Astrocyte (in vitro differentiated cells and primary cell): ENCODE data around the gene MAGED1. TPM values are rescaled to one million over a fixed set of nuclear protein-coding genes. Genes with fewer than 3 reads are reported as not detected.
"Not testable (repeated sequence)": the region's sequence is repeated elsewhere in the genome, so short reads cannot be mapped to it uniquely, and the experiment has no call there.

Experiments used
- DNase-seq: peaks from one replicate; pipeline ENCODE4 v3.0.0-alpha.2; 2010; ENCODE audit warnings: low read depth
- FAIRE-seq: peaks from 2 replicates; lab custom pipeline; 2011; peaks lifted over from hg19 to GRCh38; lab: Jason Lieb, UNC
- H2AFZ ChIP-seq: 2 replicates; pipeline ENCODE4 v1.6.0; 2012; ENCODE audit warnings: low read depth, low read length, inconsistent platforms
- H3K27ac ChIP-seq: 2 replicates; pipeline ENCODE4 v1.5.1; 2011; ENCODE audit warnings: low read depth, low read length, inconsistent platforms
- H3K27me3 ChIP-seq: 2 replicates; pipeline ENCODE4 v1.6.0; 2011; ENCODE audit warnings: low read length, inconsistent platforms; ENCODE audit not compliant: insufficient read depth
- H3K36me3 ChIP-seq: 2 replicates; pipeline ENCODE4 v1.5.1; 2011; ENCODE audit warnings: low read length, inconsistent platforms; ENCODE audit not compliant: insufficient read depth
- H3K4me1 ChIP-seq: 2 replicates; pipeline ENCODE4 v1.5.1; 2011; ENCODE audit warnings: low read length, inconsistent platforms; ENCODE audit not compliant: insufficient read depth
- H3K4me2 ChIP-seq: 2 replicates; pipeline ENCODE4 v1.6.0; 2012; ENCODE audit warnings: low read length, inconsistent platforms
- H3K4me3 ChIP-seq: 2 replicates; pipeline ENCODE4 v1.5.1; 2011; ENCODE audit warnings: low read depth, mild to moderate bottlenecking, low read length, inconsistent platforms; ENCODE audit not compliant: insufficient read depth
- H3K79me2 ChIP-seq: 2 replicates; pipeline ENCODE4 v1.6.0; 2012; ENCODE audit warnings: mild to moderate bottlenecking, low read length, inconsistent platforms; ENCODE audit not compliant: insufficient read depth
- H3K9ac ChIP-seq: 2 replicates; pipeline ENCODE4 v1.6.0; 2012; ENCODE audit warnings: mild to moderate bottlenecking, low read length, inconsistent platforms
- H3K9me3 ChIP-seq: 2 replicates; pipeline ENCODE4 v1.5.1; 2012; ENCODE audit warnings: low read depth, mild to moderate bottlenecking, low read length, inconsistent platforms; ENCODE audit not compliant: insufficient read depth
- H4K20me1 ChIP-seq: 2 replicates; pipeline ENCODE4 v1.6.0; 2012; ENCODE audit warnings: low read length, inconsistent platforms; ENCODE audit not compliant: insufficient read depth
- H3K27ac Mint-ChIP-seq: one replicate; pipeline ENCODE4 v1.8.0; 2021; ENCODE audit warnings: mild to moderate bottlenecking, mixed read lengths; ENCODE audit not compliant: unreplicated experiment
- H3K27me3 Mint-ChIP-seq: one replicate; pipeline ENCODE4 v1.8.0; 2021; ENCODE audit warnings: low read depth, mixed read lengths; ENCODE audit not compliant: unreplicated experiment
- H3K36me3 Mint-ChIP-seq: one replicate; pipeline ENCODE4 v1.8.0; 2021; ENCODE audit warnings: low read depth, mixed read lengths; ENCODE audit not compliant: unreplicated experiment
- H3K4me1 Mint-ChIP-seq: one replicate; pipeline ENCODE4 v1.8.0; 2021; ENCODE audit warnings: low read depth, mixed read lengths; ENCODE audit not compliant: unreplicated experiment
- H3K4me3 Mint-ChIP-seq: one replicate; pipeline ENCODE4 v1.8.0; 2021; ENCODE audit warnings: mild to moderate bottlenecking, moderate library complexity, mixed read lengths; ENCODE audit not compliant: unreplicated experiment
- H3K9me3 Mint-ChIP-seq: one replicate; pipeline ENCODE4 v1.8.0; 2021; ENCODE audit warnings: mild to moderate bottlenecking, mixed read lengths; ENCODE audit not compliant: unreplicated experiment
- EZH2 ChIP-seq: IDR thresholded peaks from 2 replicates; pipeline ENCODE4 v1.6.1; 2012; ENCODE audit warnings: mild to moderate bottlenecking, low read length, inconsistent platforms; ENCODE audit not compliant: insufficient read depth
- total RNA-seq: library from RNA; stranded (reverse); gene quantifications from 2 replicates; pipeline ENCODE4 v1.2.1, GENCODE V29; 2021
- TF ChIP-seq, protein P1 (sequence below): IDR thresholded peaks from 2 replicates; pipeline ENCODE4 v1.5.1; 2011; ENCODE audit warnings: low read depth, mild to moderate bottlenecking, inconsistent platforms, low read length, moderate library complexity; ENCODE audit not compliant: insufficient read depth

The MAGED1 gene
- total RNA-seq, 1 donor from 2014 or later: 412 TPM

DNA sequence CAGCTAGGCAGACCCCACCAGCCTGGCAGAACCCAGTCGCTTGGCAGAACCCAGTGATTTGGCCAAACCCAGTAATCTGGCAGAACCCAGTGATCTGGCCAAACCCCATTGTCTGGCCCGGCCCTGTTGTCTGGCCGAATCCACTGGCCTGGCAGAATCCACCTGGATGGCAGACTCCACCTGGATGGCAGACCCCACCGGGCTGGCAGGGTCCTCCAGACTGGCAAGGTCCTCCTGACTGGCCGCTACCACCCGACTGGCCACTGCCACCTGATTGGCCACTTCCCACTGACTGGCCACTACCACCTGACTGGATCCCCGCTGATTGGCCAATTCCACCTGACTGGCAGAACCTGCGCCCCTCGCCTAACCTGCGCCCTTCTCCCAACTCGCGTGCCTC, 3.2 kb downstream of the MAGED1 start:
- peaks cover 33% of the 10 kb centered on the region for H3K36me3 ChIP-seq
- no peak overlapping the region for H2AFZ ChIP-seq
- no peak overlapping the region for H3K27ac Mint-ChIP-seq
- no peaks in the 10 kb centered on the region for H3K27me3 ChIP-seq
- peak overlapping the region; percentile 95 for H3K4me3 Mint-ChIP-seq
- H3K9me3 Mint-ChIP-seq: no peaks in the 10 kb centered on the region
- H3K36me3 Mint-ChIP-seq: peaks cover 5% of the 10 kb centered on the region
- TF ChIP-seq, protein P1, sequence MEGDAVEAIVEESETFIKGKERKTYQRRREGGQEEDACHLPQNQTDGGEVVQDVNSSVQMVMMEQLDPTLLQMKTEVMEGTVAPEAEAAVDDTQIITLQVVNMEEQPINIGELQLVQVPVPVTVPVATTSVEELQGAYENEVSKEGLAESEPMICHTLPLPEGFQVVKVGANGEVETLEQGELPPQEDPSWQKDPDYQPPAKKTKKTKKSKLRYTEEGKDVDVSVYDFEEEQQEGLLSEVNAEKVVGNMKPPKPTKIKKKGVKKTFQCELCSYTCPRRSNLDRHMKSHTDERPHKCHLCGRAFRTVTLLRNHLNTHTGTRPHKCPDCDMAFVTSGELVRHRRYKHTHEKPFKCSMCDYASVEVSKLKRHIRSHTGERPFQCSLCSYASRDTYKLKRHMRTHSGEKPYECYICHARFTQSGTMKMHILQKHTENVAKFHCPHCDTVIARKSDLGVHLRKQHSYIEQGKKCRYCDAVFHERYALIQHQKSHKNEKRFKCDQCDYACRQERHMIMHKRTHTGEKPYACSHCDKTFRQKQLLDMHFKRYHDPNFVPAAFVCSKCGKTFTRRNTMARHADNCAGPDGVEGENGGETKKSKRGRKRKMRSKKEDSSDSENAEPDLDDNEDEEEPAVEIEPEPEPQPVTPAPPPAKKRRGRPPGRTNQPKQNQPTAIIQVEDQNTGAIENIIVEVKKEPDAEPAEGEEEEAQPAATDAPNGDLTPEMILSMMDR: no peak
- no peak for TF ChIP-seq EZH2
- H3K4me2 ChIP-seq: peak overlapping the region; percentile 97
- FAIRE-seq: no peak
- H3K79me2 ChIP-seq: peaks cover 59% of the 10 kb centered on the region
- no peaks in the 10 kb centered on the region for H3K27me3 Mint-ChIP-seq
- H3K4me1 Mint-ChIP-seq: peaks cover 29% of the 10 kb centered on the region
- no peak for DNase-seq
- no peak overlapping the region for H3K9ac ChIP-seq
- H4K20me1 ChIP-seq: peaks cover 63% of the 10 kb centered on the region
- H3K27ac ChIP-seq: no peak overlapping the region
- H3K4me3 ChIP-seq: peak overlapping the region; percentile 93
- H3K4me1 ChIP-seq: peaks cover 24% of the 10 kb centered on the region
- no peaks in the 10 kb centered on the region for H3K9me3 ChIP-seq

DNA sequence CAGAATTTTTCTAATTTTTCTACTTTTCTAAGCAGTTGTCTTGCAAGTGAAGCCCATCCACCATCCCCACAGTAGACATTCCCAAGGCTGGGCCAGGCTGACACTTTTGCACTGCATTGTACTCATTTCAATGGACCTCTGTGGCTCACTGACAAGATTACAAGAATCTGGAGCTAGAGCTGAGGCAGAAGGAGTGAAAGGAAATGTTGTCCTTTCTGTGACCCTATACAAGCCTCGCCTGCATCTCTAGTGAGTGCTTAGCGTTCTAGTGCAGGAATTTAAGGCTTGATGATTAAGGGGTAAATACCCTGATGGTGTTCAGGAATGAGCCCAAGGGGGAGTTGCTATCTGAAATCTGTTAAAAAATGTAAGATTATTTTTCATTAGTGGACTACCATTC, 6.3 kb downstream of the MAGED1 start:
- Mint-ChIP-seq H3K4me1 (peaks cover 27% of the 10 kb centered on the region), H3K27ac (no peak overlapping the region), H3K9me3 (no peaks in the 10 kb centered on the region), H3K36me3 (peaks cover 7% of the 10 kb centered on the region), H3K27me3 (no peaks in the 10 kb centered on the region), H3K4me3 (no peak overlapping the region)
- Histone ChIP-seq H3K9ac (no peak overlapping the region), H3K4me1 (peaks cover 13% of the 10 kb centered on the region), H3K9me3 (no peaks in the 10 kb centered on the region), H4K20me1 (peaks cover 73% of the 10 kb centered on the region), H3K4me3 (no peak overlapping the region), H3K36me3 (peaks cover 42% of the 10 kb centered on the region), H3K79me2 (peaks cover 45% of the 10 kb centered on the region), H3K4me2 (peak overlapping the region; percentile 39), H3K27ac (no peak overlapping the region), H2AFZ (no peak overlapping the region), H3K27me3 (no peaks in the 10 kb centered on the region)
- DNase-seq (peak; percentile 71), FAIRE-seq (peak; percentile 80)
- TF ChIP-seq EZH2: no peak
- TF ChIP-seq, protein P1: no peak

DNA sequence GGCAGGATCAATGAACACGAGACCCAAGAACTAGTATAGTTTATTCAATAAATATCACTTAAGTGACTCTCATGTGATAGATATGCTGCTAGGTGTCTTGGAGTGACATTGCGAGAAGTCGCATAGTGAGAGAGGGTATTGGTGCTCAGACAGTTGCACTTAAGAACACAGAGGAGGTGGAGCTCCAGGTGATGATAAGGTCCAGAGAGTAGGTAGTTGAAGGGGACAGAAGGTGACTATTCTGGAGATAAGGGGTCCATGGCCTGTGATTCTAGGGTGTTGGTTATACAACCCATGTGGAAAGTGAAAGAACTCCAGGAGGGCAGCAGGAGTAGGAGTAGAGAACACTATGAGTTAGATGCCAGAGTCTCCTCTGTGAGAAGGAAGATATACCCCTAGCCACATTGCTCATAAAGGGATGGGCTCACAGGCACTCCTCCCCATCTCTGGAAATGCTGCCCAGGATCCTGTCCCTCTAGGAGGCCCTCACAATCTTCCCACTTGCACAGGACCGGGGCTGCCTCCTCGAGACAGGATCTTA, 9.2 kb downstream of the MAGED1 start:
- Mint-ChIP-seq H3K4me3 (no peak overlapping the region), H3K27me3 (peaks cover under 1% of the 10 kb centered on the region), H3K9me3 (no peaks in the 10 kb centered on the region), H3K4me1 (peaks cover 10% of the 10 kb centered on the region), H3K36me3 (peaks cover 7% of the 10 kb centered on the region), H3K27ac (no peak overlapping the region)
- FAIRE-seq (no peak), DNase-seq (no peak)
- no peak overlapping the region for H3K4me3 ChIP-seq
- H3K36me3 ChIP-seq: peaks cover 32% of the 10 kb centered on the region
- no peak overlapping the region for H3K27ac ChIP-seq
- H3K9me3 ChIP-seq: no peaks in the 10 kb centered on the region
- H4K20me1 ChIP-seq: peaks cover 44% of the 10 kb centered on the region
- no peak overlapping the region for H3K9ac ChIP-seq
- peaks cover 17% of the 10 kb centered on the region for H3K79me2 ChIP-seq
- no peak for TF ChIP-seq EZH2
- TF ChIP-seq, protein P1: no peak
- H3K27me3 ChIP-seq: no peaks in the 10 kb centered on the region
- H2AFZ ChIP-seq: no peak overlapping the region
- no peaks in the 10 kb centered on the region for H3K4me1 ChIP-seq
- H3K4me2 ChIP-seq: no peak overlapping the region

DNA sequence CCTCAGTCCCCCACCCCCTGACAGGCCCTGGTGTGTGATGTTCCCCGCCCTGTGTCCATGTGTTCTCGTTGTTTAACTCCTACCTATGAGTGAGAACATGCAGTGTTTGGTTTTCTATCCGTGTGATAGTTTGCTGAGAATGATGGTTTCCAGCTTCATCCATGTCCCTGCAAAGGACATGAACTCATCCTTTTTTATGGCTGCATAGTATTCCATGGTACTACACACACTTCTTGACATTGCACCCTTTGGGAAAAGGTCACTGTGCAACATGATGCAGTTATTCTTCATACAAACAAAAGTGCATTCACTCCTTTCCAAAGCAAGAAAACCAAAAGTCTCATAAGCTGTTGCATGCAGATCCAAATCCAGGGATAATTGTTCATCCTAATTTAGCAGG, 11.7 kb downstream of the MAGED1 start:
- H3K4me3 Mint-ChIP-seq, H3K4me1 ChIP-seq, H3K36me3 Mint-ChIP-seq, H3K79me2 ChIP-seq, H3K9ac ChIP-seq, H2AFZ ChIP-seq, H3K27me3 ChIP-seq, FAIRE-seq, DNase-seq, H3K27ac ChIP-seq, H3K27me3 Mint-ChIP-seq, H3K9me3 ChIP-seq, H3K27ac Mint-ChIP-seq, H3K9me3 Mint-ChIP-seq, H3K4me3 ChIP-seq, H3K4me1 Mint-ChIP-seq, H3K4me2 ChIP-seq: not testable (repeated sequence)
- Histone ChIP-seq H4K20me1 (peaks cover 24% of the 10 kb centered on the region), H3K36me3 (peaks cover 17% of the 10 kb centered on the region)
